Liver (tissue), 9 donors: ENCODE results near the gene ABCA8. TPM values are rescaled to one million over a fixed set of nuclear protein-coding genes. Genes with fewer than 3 reads are reported as not detected.

Source experiments
- DNase-seq: peaks from one replicate; pipeline ENCODE4 v3.0.0-alpha.2; 2017; ENCODE audit warnings: low spot score
- H3K27ac ChIP-seq, 2 donors: one replicate each; pipeline ENCODE4 v1.7.0; 2013; ENCODE audit warnings: inconsistent platforms in 2 of 2, low read length in 2 of 2, control low read depth in 1 of 2, low read depth in 1 of 2, mild to moderate bottlenecking in 1 of 2
- H3K27me3 ChIP-seq, 4 donors: one replicate each; pipeline versions ENCODE4 v1.6.1 to v1.7.0; 2013; ENCODE audit warnings: low read length in 3 of 4, inconsistent platforms in 1 of 4, mild to moderate bottlenecking in 1 of 4, moderate library complexity in 1 of 4; ENCODE audit not compliant: control insufficient read depth in 4 of 4, insufficient read depth in 4 of 4
- H3K36me3 ChIP-seq, 4 donors: one replicate each; pipeline versions ENCODE4 v1.6.1 to v1.7.0; 2013; ENCODE audit warnings: low read length in 3 of 4, mild to moderate bottlenecking in 3 of 4, low read depth in 1 of 4, moderate library complexity in 1 of 4; ENCODE audit not compliant: control insufficient read depth in 4 of 4, insufficient read depth in 3 of 4
- H3K4me1 ChIP-seq, 4 donors: one replicate each; pipeline versions ENCODE4 v1.6.1 to v1.7.0; 2013; ENCODE audit warnings: low read length in 3 of 4, mild to moderate bottlenecking in 3 of 4, moderate library complexity in 1 of 4; ENCODE audit not compliant: control insufficient read depth in 4 of 4, insufficient read depth in 4 of 4
- H3K4me3 ChIP-seq, 3 donors: one replicate each; pipeline versions ENCODE4 v1.6.1 to v1.7.0; 2013; ENCODE audit warnings: low read length in 3 of 3, control low read depth in 1 of 3, low read depth in 1 of 3, mild to moderate bottlenecking in 1 of 3
- H3K9ac ChIP-seq, 2 donors: one replicate each; pipeline ENCODE4 v1.7.0; 2013; ENCODE audit warnings: low read length in 2 of 2, mild to moderate bottlenecking in 2 of 2, moderate library complexity in 2 of 2, control low read depth in 1 of 2, low read depth in 1 of 2
- H3K9me3 ChIP-seq, 4 donors: one replicate each; pipeline versions ENCODE4 v1.6.1 to v1.7.0; 2013; ENCODE audit warnings: low read length in 3 of 4; ENCODE audit not compliant: control insufficient read depth in 4 of 4
- EGR1 ChIP-seq, 2 donors: IDR thresholded peaks; 2 replicates each; pipeline ENCODE4 v1.6.1; 2016 to 2018; ENCODE audit warnings: antibody characterized with exemption in 2 of 2, low read depth in 2 of 2
- FOXA1 ChIP-seq: IDR thresholded peaks from 2 replicates; pipeline ENCODE4 v1.6.1; 2016; ENCODE audit warnings: antibody characterized with exemption
- FOXA2 ChIP-seq: IDR thresholded peaks from 2 replicates; pipeline ENCODE4 v1.6.1; 2016; ENCODE audit warnings: antibody characterized with exemption
- GABPA ChIP-seq, 2 donors: IDR thresholded peaks in 1 of 2; conservative IDR thresholded peaks in 1 of 2; 2 replicates each; pipeline ENCODE4 v1.6.1; 2016; ENCODE audit warnings: antibody characterized with exemption in 2 of 2, mild to moderate bottlenecking in 1 of 2, moderate library complexity in 1 of 2
- HNF4A ChIP-seq, 2 donors: conservative IDR thresholded peaks; 2 replicates each; pipeline ENCODE4 v1.6.1; 2016; ENCODE audit warnings: antibody characterized with exemption in 2 of 2, mild to moderate bottlenecking in 2 of 2
- HNF4G ChIP-seq: IDR thresholded peaks from 2 replicates; pipeline ENCODE4 v1.6.1; 2016; ENCODE audit warnings: antibody characterized with exemption
- JUND ChIP-seq, 2 donors: IDR thresholded peaks; 2 replicates each; pipeline ENCODE4 v1.6.1; 2016; ENCODE audit warnings: antibody characterized with exemption in 2 of 2
- NR2F2 ChIP-seq: IDR thresholded peaks from 2 replicates; pipeline ENCODE4 v1.6.1; 2016; ENCODE audit warnings: antibody characterized with exemption
- RAD21 ChIP-seq, 2 donors: IDR thresholded peaks; 2 replicates each; pipeline ENCODE4 v1.6.1; 2016; ENCODE audit warnings: antibody characterized with exemption in 2 of 2, mild to moderate bottlenecking in 2 of 2
- RXRA ChIP-seq, 2 donors: IDR thresholded peaks; 2 replicates each; pipeline ENCODE4 v1.6.1; 2017 to 2018; ENCODE audit warnings: antibody characterized with exemption in 2 of 2, mild to moderate bottlenecking in 1 of 2
- SP1 ChIP-seq: IDR thresholded peaks from 2 replicates; pipeline ENCODE4 v1.6.1; 2018; ENCODE audit warnings: antibody characterized with exemption, mild to moderate bottlenecking
- TAF1 ChIP-seq: conservative IDR thresholded peaks from 2 replicates; pipeline ENCODE4 v1.6.1; 2016; ENCODE audit warnings: antibody characterized with exemption, mild to moderate bottlenecking
- YY1 ChIP-seq: IDR thresholded peaks from 2 replicates; pipeline ENCODE4 v1.6.1; 2016; ENCODE audit warnings: antibody characterized with exemption, mild to moderate bottlenecking
- WGBS: extraction: QIAGEN DNeasy Blood & Tissue Kit; methylation state at CpG from one replicate; pipeline ENCODE4 v1.1.7; 2013; 5-methylcytosine and 5-hydroxymethylcytosine counted together
- polyA plus RNA-seq, 2 donors: library from polyadenylated mRNA; stranded (reverse) in 1 of 2; unstranded in 1 of 2; fragments of 200-250 nt in 1 of 2; fragments of >200 nt in 1 of 2; fragmentation: Nextera tagmentation in 1 of 2; extraction: Ambion mirVana in 1 of 2; gene quantifications; one replicate each; pipeline versions ENCODE4 v1.2.1 to v1.2.3, GENCODE V29; 2013 to 2015
- total RNA-seq, 2 donors: library from RNA; depleted of rRNA; stranded (reverse); fragments of >200 nt; gene quantifications; one replicate each; pipeline ENCODE4 v1.2.3, GENCODE V29; 2014
- TF ChIP-seq, protein P1 (sequence below): fragments of 150-350 bp; IDR thresholded peaks from 2 replicates; pipeline ENCODE4 v1.5.1; 2017; ENCODE audit warnings: improper control_type of control experiment, low read depth, low read length; ENCODE audit not compliant: missing input control
- TF ChIP-seq, protein P2 (sequence below): IDR thresholded peaks from 2 replicates; pipeline ENCODE4 v1.6.1; 2016; ENCODE audit warnings: antibody characterized with exemption
- TF ChIP-seq, protein P3 (sequence below): IDR thresholded peaks from 2 replicates; pipeline ENCODE4 v1.6.1; 2016; ENCODE audit warnings: antibody characterized with exemption
- TF ChIP-seq, protein P4 (sequence below): IDR thresholded peaks from 2 replicates; pipeline ENCODE4 v1.6.1; 2016; ENCODE audit warnings: antibody characterized with exemption
- TF ChIP-seq, protein P5 (sequence below): IDR thresholded peaks from 2 replicates; pipeline ENCODE4 v1.6.1; 2016; ENCODE audit warnings: antibody characterized with exemption, mild to moderate bottlenecking
- donor health status: healthy.
- donor health status: healthy.
- donor health status: healthy.
- donor health status: healthy.
- donor health status: healthy.

The ABCA8 gene
- total and polyA plus RNA-seq, 4 donors: 9.3 to 72.2 (median 14.0) TPM

DNA sequence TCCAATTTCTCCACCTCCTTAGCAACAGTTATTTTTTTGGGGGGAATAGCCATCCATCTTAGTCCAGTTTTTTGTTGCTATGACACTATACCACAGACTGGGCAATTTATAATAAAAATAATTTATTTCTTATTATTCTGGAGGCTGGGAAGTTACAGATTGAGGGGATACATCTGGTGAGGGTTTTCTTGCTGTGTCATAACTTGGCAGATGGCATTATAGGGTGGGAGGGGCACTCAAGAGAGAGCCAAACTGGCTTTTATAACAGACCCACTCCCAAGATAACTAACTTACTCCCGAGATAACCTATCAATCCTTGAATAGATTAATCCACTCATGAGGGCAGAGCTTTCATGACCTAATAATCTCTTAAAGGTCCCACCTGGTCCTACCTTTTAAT, 84.2 kb downstream of the ABCA8 start:
- WGBS: 73% methylated on average over 1 of the region's 1 CpG
- peaks cover 2 to 34% (median 25%) of the 10 kb centered on the region in 4 donors for H3K36me3 ChIP-seq

More for the DNA sequence above, 84.2 kb downstream of the ABCA8 start:
- Histone ChIP-seq H3K4me3 (no peak overlapping the region), H3K9ac (no peak overlapping the region), H3K27me3 (no peaks in the 10 kb centered on the region), H3K4me1 (peaks cover 0 to 9% (median 3%) of the 10 kb centered on the region in 4 donors), H3K9me3 (no peaks in the 10 kb centered on the region), H3K27ac (no peak overlapping the region)
- TF ChIP-seq SP1 (no peak), RXRA (IDR thresholded peaks at IDR 0.05) (no peak), TAF1 (no peak), YY1 (no peak), NR2F2 (no peak), HNF4G (no peak), GABPA (IDR thresholded peaks at IDR 0.05 in 1 of 2, conservative IDR thresholded peaks at IDR 0.05 in 1 of 2) (no peak), JUND (IDR thresholded peaks at IDR 0.05) (no peak), FOXA2 (no peak), EGR1 (IDR thresholded peaks at IDR 0.05; ENCODE audit: low read depth in 2 of 2) (no peak), FOXA1 (no peak), HNF4A (conservative IDR thresholded peaks at IDR 0.05) (no peak), RAD21 (IDR thresholded peaks at IDR 0.05) (no peak)
- TF ChIP-seq, protein P1, sequence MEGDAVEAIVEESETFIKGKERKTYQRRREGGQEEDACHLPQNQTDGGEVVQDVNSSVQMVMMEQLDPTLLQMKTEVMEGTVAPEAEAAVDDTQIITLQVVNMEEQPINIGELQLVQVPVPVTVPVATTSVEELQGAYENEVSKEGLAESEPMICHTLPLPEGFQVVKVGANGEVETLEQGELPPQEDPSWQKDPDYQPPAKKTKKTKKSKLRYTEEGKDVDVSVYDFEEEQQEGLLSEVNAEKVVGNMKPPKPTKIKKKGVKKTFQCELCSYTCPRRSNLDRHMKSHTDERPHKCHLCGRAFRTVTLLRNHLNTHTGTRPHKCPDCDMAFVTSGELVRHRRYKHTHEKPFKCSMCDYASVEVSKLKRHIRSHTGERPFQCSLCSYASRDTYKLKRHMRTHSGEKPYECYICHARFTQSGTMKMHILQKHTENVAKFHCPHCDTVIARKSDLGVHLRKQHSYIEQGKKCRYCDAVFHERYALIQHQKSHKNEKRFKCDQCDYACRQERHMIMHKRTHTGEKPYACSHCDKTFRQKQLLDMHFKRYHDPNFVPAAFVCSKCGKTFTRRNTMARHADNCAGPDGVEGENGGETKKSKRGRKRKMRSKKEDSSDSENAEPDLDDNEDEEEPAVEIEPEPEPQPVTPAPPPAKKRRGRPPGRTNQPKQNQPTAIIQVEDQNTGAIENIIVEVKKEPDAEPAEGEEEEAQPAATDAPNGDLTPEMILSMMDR: no peak
- TF ChIP-seq, protein P2, sequence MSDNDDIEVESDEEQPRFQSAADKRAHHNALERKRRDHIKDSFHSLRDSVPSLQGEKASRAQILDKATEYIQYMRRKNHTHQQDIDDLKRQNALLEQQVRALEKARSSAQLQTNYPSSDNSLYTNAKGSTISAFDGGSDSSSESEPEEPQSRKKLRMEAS: no peak
- TF ChIP-seq, protein P3, sequence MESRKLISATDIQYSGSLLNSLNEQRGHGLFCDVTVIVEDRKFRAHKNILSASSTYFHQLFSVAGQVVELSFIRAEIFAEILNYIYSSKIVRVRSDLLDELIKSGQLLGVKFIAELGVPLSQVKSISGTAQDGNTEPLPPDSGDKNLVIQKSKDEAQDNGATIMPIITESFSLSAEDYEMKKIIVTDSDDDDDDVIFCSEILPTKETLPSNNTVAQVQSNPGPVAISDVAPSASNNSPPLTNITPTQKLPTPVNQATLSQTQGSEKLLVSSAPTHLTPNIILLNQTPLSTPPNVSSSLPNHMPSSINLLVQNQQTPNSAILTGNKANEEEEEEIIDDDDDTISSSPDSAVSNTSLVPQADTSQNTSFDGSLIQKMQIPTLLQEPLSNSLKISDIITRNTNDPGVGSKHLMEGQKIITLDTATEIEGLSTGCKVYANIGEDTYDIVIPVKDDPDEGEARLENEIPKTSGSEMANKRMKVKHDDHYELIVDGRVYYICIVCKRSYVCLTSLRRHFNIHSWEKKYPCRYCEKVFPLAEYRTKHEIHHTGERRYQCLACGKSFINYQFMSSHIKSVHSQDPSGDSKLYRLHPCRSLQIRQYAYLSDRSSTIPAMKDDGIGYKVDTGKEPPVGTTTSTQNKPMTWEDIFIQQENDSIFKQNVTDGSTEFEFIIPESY: no peak
- TF ChIP-seq, protein P4, sequence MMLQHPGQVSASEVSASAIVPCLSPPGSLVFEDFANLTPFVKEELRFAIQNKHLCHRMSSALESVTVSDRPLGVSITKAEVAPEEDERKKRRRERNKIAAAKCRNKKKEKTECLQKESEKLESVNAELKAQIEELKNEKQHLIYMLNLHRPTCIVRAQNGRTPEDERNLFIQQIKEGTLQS: no peak
- TF ChIP-seq, protein P5, sequence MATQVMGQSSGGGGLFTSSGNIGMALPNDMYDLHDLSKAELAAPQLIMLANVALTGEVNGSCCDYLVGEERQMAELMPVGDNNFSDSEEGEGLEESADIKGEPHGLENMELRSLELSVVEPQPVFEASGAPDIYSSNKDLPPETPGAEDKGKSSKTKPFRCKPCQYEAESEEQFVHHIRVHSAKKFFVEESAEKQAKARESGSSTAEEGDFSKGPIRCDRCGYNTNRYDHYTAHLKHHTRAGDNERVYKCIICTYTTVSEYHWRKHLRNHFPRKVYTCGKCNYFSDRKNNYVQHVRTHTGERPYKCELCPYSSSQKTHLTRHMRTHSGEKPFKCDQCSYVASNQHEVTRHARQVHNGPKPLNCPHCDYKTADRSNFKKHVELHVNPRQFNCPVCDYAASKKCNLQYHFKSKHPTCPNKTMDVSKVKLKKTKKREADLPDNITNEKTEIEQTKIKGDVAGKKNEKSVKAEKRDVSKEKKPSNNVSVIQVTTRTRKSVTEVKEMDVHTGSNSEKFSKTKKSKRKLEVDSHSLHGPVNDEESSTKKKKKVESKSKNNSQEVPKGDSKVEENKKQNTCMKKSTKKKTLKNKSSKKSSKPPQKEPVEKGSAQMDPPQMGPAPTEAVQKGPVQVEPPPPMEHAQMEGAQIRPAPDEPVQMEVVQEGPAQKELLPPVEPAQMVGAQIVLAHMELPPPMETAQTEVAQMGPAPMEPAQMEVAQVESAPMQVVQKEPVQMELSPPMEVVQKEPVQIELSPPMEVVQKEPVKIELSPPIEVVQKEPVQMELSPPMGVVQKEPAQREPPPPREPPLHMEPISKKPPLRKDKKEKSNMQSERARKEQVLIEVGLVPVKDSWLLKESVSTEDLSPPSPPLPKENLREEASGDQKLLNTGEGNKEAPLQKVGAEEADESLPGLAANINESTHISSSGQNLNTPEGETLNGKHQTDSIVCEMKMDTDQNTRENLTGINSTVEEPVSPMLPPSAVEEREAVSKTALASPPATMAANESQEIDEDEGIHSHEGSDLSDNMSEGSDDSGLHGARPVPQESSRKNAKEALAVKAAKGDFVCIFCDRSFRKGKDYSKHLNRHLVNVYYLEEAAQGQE: no peak
- DNase-seq: no peak
